Keratinocyte (primary cell): ENCODE results near the gene MAN1A2.

ENCODE experiments used
- EZH2 ChIP-seq: IDR thresholded peaks from one replicate; pipeline ENCODE4 v1.6.1; 2012; ENCODE audit warnings: inconsistent platforms, mild to moderate bottlenecking, low read length, moderate library complexity
- TF ChIP-seq, protein P1 (sequence below), 3 experiments: IDR thresholded peaks in 1 of 3; conservative IDR thresholded peaks in 1 of 3; optimal IDR thresholded peaks in 1 of 3; 2 replicates in 2 of 3; 3 replicates in 1 of 3; pipeline versions ENCODE3 to v1.5.1; 2011; ENCODE audit warnings: low read length in 3 of 3, mild to moderate bottlenecking in 3 of 3, moderate library complexity in 2 of 3, control low read depth in 1 of 3, inconsistent platforms in 1 of 3; ENCODE audit not compliant: insufficient read depth in 2 of 3; ENCODE audit errors: extremely low read depth in 1 of 3

- TF ChIP-seq, protein P1, sequence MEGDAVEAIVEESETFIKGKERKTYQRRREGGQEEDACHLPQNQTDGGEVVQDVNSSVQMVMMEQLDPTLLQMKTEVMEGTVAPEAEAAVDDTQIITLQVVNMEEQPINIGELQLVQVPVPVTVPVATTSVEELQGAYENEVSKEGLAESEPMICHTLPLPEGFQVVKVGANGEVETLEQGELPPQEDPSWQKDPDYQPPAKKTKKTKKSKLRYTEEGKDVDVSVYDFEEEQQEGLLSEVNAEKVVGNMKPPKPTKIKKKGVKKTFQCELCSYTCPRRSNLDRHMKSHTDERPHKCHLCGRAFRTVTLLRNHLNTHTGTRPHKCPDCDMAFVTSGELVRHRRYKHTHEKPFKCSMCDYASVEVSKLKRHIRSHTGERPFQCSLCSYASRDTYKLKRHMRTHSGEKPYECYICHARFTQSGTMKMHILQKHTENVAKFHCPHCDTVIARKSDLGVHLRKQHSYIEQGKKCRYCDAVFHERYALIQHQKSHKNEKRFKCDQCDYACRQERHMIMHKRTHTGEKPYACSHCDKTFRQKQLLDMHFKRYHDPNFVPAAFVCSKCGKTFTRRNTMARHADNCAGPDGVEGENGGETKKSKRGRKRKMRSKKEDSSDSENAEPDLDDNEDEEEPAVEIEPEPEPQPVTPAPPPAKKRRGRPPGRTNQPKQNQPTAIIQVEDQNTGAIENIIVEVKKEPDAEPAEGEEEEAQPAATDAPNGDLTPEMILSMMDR (optimal IDR thresholded peaks at IDR 0.05 in 1 of 3, IDR thresholded peaks at IDR 0.05 in 1 of 3, conservative IDR thresholded peaks at IDR 0.05 in 1 of 3; ENCODE audit: extremely low read depth in 1 of 3, insufficient read depth in 2 of 3, low read length in 3 of 3), result no peak
- TF ChIP-seq EZH2, result no peak
These were observed 1.7 kb upstream of the MAN1A2 start for GRCh38 chr1:117365350-117366176.
